GM12873 (cell line): ENCODE results near the gene UBALD1.

ENCODE experiments used
- TF ChIP-seq, protein P1 (sequence below): IDR thresholded peaks from 2 replicates; pipeline ENCODE4 v1.5.1; 2012; ENCODE audit warnings: low read depth, mild to moderate bottlenecking, moderate library complexity, low read length, control low read depth; ENCODE audit not compliant: insufficient read depth; ENCODE audit errors: missing control alignments

UBALD1 gene

DNA sequence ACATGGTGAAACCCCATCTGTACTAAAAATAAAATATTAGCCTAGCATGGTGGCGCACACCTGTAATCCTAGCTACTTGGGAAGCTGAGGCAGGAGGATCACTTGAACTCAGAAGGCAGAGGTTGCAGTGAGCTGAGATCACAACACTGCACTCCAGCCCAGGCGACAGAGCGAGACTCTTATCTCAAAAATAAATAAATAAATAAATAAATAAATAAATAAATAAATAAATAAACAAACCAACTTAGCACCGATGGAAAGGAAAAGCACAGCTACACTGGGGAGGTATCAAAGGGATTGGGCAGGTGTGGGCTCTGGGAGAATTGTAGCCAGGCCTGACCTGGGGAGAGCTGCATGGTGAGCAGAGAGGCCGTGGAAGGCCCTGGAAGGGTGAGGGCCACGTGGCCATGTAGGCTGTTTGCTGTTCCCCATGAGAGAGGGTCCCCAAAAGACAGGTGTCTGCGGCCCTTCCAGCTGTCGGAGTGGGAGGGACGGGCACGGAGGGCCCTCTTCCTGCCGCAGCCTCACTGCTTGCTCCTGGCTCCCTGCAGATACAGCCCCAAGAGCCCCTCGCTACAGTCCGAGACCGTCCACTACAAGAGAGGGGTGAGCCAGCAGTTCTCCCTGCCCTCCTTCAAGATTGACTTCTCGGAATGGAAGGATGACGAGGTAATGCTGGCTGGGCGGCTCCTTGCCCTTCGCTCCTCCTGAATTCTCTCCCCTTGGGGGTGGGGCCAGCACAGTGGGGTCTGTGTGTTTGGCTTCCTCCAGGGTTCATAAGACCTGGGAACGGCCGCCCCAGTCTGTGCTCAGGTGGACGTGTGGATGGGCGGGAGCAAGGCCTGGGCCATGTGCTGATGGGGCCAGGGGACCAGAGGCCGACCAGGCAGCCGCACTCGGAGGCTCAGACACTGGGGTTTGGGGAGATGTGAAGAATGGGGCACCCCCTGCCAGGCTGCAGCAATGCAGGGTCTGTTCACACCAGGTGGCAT lies 42.3 kb upstream of the UBALD1 start:
- TF ChIP-seq, protein P1, sequence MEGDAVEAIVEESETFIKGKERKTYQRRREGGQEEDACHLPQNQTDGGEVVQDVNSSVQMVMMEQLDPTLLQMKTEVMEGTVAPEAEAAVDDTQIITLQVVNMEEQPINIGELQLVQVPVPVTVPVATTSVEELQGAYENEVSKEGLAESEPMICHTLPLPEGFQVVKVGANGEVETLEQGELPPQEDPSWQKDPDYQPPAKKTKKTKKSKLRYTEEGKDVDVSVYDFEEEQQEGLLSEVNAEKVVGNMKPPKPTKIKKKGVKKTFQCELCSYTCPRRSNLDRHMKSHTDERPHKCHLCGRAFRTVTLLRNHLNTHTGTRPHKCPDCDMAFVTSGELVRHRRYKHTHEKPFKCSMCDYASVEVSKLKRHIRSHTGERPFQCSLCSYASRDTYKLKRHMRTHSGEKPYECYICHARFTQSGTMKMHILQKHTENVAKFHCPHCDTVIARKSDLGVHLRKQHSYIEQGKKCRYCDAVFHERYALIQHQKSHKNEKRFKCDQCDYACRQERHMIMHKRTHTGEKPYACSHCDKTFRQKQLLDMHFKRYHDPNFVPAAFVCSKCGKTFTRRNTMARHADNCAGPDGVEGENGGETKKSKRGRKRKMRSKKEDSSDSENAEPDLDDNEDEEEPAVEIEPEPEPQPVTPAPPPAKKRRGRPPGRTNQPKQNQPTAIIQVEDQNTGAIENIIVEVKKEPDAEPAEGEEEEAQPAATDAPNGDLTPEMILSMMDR, result no peak

DNA sequence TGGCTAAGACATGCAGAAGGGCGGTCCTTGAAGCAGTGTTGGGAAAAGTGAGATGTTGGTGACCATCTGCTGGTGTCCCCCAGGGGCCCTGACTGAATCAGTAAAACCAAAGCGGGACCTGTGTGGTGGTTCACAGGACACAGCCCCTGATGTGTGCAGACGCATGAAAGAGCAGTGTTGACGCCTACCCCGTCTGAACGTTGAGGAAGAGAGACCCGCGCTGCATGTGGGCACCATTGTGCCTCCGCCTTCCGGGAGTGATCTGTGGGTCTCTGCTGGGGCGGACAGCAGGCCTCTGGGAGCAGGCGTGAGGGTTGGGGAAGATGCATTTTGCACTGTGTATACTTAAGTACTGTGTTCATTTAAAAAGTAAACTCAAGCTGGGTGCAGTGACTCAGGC lies 41.5 kb upstream of the UBALD1 start:
- TF ChIP-seq, protein P1, result no peak

DNA sequence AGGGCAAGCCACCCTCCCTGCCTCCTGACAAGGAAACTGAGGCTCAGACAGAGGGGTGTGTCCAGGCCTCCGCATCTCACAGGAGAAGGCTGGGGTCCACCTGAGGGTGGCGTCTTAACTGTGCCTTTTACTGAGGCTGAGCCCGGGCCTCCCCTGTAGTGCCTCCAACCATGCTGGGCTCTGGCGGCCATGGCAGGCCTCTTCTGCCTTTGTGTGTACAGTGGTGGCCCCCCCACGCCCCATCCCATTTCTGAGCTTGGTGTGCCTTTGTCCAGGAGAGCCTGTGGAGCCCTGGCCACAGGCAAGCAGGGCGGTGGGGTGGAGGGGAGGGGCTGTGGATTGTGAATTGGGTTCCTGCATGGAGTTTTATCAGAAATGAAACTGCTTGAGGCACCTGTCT lies 41.1 kb upstream of the UBALD1 start:
- TF ChIP-seq, protein P1, result no peak

DNA sequence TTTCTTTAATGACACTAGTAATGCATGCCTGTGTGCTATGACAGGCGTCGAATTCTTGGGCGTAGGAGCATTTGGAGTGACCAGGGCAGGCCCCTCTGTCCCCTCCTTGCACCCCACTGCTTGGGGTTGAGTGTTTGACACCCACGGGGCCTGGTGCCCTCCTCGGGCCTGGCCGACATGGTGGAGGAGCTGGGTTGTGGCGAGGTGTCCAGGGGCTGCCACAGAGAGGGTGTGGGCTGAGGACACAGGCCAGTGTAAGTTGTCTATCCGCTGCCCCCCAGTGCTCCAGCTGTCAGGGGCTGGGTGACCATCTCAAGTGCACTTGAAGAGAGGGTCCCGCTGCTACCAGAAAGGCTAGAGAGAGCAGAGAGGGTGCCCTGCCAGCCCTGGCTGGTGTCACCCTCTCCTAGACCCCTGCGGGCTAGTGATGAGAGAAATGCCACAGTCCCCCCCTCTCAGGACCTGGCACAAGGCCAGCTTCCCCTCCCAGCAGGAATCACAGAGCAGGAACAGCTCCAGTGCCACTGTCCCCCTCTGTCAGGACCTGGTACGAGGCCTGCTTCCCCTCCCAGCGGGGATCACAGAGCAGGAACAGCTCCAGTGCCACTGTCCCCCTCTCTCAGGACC lies 40.4 kb upstream of the UBALD1 start:
- TF ChIP-seq, protein P1, result no peak

DNA sequence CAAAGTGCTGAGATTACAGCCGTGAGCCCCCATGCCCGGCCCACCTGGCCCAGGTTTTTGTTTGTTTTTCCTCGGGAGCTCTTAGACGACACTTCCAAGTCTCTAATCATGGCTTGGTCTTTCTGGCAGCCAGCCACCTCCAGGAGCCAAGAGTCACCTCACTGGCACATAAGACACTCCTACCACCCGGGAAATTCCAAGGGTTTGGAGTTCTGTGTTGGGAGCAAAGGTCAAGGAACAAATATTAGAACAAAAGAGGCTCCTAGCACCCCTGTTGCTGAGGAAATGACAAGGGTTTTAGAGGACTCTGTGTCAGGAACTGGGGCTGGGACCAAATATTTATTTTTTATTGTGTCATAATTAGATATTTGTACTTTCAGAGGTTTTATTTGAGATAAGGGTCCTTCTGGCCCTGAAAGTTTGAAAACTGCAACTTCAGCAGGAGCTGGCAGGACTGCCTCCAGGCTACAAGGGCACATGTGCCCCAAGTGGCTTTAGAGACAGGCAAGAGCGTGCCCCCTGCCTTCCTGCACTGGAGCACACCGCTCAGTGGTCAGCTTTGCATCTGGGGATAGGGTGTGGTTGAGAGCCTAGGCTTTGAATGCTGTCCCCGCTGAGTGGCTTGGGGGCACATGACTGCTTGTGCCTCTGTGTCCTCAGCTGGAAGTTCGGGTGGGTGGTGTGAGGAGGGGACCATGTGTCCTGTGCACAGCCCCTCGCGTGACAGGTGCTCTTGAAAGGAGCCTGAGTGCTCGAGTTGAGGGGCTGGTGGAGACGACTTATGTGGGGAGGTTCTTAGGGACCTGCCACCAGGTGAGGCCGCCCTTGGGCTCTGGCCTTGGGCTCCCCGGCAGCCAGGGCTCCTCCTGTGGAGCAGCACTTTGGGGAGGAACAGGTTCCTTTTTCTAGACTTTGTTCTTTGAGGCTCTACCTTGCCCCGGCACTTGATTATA lies 39.6 kb upstream of the UBALD1 start:
- TF ChIP-seq, protein P1, result no peak

DNA sequence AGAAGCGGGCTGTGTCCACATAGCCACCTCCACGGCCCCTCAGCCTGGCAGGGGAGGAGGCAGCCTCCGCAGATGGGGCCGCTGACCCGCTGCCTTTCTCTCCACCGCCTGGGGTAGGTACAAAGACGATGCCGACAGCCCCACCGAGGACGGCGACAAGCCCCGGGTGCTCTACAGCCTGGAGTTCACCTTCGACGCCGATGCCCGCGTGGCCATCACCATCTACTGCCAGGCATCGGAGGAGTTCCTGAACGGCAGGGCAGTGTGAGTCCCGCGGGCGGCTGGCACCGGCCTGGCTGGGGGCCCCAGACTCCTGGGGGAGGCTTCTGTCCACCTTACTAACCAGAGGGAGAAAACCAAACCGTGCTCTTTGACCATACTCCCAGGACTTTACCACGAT lies 37.9 kb upstream of the UBALD1 start:
- TF ChIP-seq, protein P1, result no peak
